GM19043 (cell line): ENCODE results near the gene GSTA4.
"Not testable (repeated sequence)": the region's sequence is repeated elsewhere in the genome, so short reads cannot be mapped to it uniquely, and the experiment has no call there.

Experiments used
- ATAC-seq: cut with Tn5 transposase; IDR thresholded peaks from one replicate; pipeline ENCODE4 v1.9.1; 2021; ENCODE audit warnings: low read depth; ENCODE audit not compliant: unreplicated experiment

The GSTA4 gene

GRCh38 chr6:52976591-52977035 is 18.5 kb downstream of the GSTA4 start:
- peak; percentile 95 for ATAC-seq

- peak; percentile 8 for ATAC-seq
These were observed 18.9 kb downstream of the GSTA4 start for GRCh38 chr6:52976149-52976548.

- ATAC-seq = no peak
These were observed 19.5 kb downstream of the GSTA4 start for GRCh38 chr6:52975580-52975979.

- ATAC-seq = no peak
These were observed 22.1 kb downstream of the GSTA4 start for GRCh38 chr6:52972989-52973388.

GRCh38 chr6:52969359-52969758 is 25.7 kb downstream of the GSTA4 start:
- ATAC-seq = no peak

GRCh38 chr6:52966101-52966500 is 29.0 kb downstream of the GSTA4 start:
- no peak for ATAC-seq

- ATAC-seq = no peak
These were observed 29.7 kb downstream of the GSTA4 start for GRCh38 chr6:52965380-52965779.

GRCh38 chr6:52964318-52964717 is 30.8 kb downstream of the GSTA4 start:
- ATAC-seq = no peak

GRCh38 chr6:52962701-52963100 is 32.4 kb downstream of the GSTA4 start:
- no peak for ATAC-seq

GRCh38 chr6:52961022-52961421 is 34.1 kb downstream of the GSTA4 start:
- ATAC-seq = not testable (repeated sequence)

GRCh38 chr6:52960211-52960610 is 34.9 kb downstream of the GSTA4 start:
- ATAC-seq = not testable (repeated sequence)

GRCh38 chr6:52958546-52959255 is 36.4 kb downstream of the GSTA4 start:
- no peak for ATAC-seq

- ATAC-seq = no peak
These were observed 39.2 kb downstream of the GSTA4 start for GRCh38 chr6:52955871-52956270.

GRCh38 chr6:52953911-52954839 is 40.9 kb downstream of the GSTA4 start:
- no peak for ATAC-seq

- ATAC-seq = no peak
These were observed 48.8 kb downstream of the GSTA4 start for GRCh38 chr6:52946306-52946705.

- ATAC-seq = not testable (repeated sequence)
These were observed 52.3 kb downstream of the GSTA4 start for GRCh38 chr6:52942821-52943220.

- no peak for ATAC-seq
These were observed 52.9 kb downstream of the GSTA4 start for GRCh38 chr6:52942221-52942620.

- no peak for ATAC-seq
These were observed 57.2 kb downstream of the GSTA4 start for GRCh38 chr6:52937908-52938307.

GRCh38 chr6:52933778-52934177 is 61.3 kb downstream of the GSTA4 start:
- no peak for ATAC-seq

- no peak for ATAC-seq
These were observed 63.7 kb downstream of the GSTA4 start for GRCh38 chr6:52931351-52931750.

GRCh38 chr6:52929321-52930164 is 65.5 kb downstream of the GSTA4 start:
- ATAC-seq = no peak
